Stimulated activated CD8-positive, alpha-beta memory T cell treated with anti-CD3 and anti-CD28 coated beads, Interleukin-15, amount 100 ng/mL, for 48 hours (primary cell): ENCODE data around the gene CD59.
"Not testable (repeated sequence)": the region's sequence is repeated elsewhere in the genome, so short reads cannot be mapped to it uniquely, and the experiment has no call there.

ENCODE experiments used
- DNase-seq, 2 donors: peaks; one replicate each; pipeline ENCODE4 v3.0.0-alpha.2; 2020; ENCODE audit warnings: low read depth in 2 of 2

CD59 gene

GRCh38 chr11:33667819-33668467, 68.3 kb downstream of the CD59 start:
- DNase-seq: no peak

- DNase-seq: no peak
Observed at GRCh38 chr11:33665350-33666106, 70.7 kb downstream of the CD59 start.

- no peak for DNase-seq
Observed at GRCh38 chr11:33664827-33665226, 71.4 kb downstream of the CD59 start.

- DNase-seq: no peak
Observed at GRCh38 chr11:33664166-33664565, 72.1 kb downstream of the CD59 start.

- DNase-seq: no peak
Observed at GRCh38 chr11:33663121-33663520, 73.1 kb downstream of the CD59 start.

- not testable (repeated sequence) for DNase-seq
Observed at GRCh38 chr11:33661526-33661925, 74.7 kb downstream of the CD59 start.

GRCh38 chr11:33660962-33661361, 75.3 kb downstream of the CD59 start:
- DNase-seq: no peak

GRCh38 chr11:33659370-33660139, 76.7 kb downstream of the CD59 start:
- no peak for DNase-seq

- no peak for DNase-seq
Observed at GRCh38 chr11:33658195-33658900, 77.9 kb downstream of the CD59 start.

GRCh38 chr11:33657757-33658156, 78.5 kb downstream of the CD59 start:
- DNase-seq: no peak

GRCh38 chr11:33656768-33657167, 79.5 kb downstream of the CD59 start:
- DNase-seq: no peak

- DNase-seq: no peak
Observed at GRCh38 chr11:33655842-33656600, 80.2 kb downstream of the CD59 start.

GRCh38 chr11:33654594-33654993, 81.6 kb downstream of the CD59 start:
- no peak for DNase-seq
